ENCODE results near the gene AKAP6.

The AKAP6 gene

GRCh38 chr14:32633224-32633859 lies 304.2 kb downstream of the AKAP6 start:
- no peak for DNase-seq

- no peak for DNase-seq
Observed at GRCh38 chr14:32633930-32634329, 304.8 kb downstream of the AKAP6 start.

DNA sequence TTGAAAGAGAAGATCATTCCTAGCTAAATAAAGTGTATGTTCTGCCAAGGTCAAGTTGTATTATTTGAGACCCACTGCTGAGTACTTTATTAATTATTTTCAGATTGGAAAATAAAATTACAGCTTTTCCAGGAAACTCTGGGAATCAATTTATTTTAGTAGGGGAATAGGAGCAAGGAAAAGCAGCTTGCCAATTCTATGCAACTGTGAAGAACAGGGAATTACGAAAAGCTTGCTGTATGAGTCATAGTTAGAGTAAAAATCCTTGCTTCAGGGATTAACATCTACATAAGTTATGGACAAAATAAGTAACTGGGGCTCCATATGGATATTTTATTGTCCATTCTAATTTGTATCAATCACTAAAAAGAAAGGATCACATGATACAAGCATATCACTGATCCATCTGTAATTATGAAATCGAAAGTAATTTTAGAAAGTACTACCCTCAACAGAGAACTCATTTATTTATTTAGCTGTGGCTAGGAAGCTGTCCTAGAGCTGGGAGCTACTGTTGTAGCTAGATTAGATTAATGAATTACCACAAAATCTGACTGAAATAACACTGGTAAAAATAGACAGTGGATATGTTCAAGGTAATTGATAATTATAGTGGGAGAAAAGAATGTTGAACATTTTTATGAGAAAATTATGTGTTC lies 306.1 kb downstream of the AKAP6 start:
- DNase-seq = peak; percentile 24

- no peak for DNase-seq
Observed at GRCh38 chr14:32637582-32637981, 308.5 kb downstream of the AKAP6 start.

DNA sequence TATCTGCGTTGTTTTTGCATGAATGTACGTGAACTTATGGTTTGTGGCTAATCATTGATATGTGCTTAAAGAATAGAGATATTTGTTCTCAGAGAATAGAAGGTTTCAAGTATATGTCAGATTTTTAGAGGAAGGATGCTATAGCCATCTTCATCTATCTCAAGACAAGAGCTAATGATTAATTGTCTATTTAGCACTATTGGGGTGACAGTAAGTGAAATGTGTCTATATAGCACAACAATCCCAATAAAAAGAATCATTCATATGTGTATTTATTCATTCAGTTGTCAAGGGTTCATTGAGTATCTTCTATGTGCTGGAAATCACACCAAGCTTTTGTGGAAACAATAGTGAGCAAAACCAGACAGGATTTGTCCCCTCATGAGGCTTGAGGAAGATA lies 310.1 kb downstream of the AKAP6 start:
- DNase-seq = no peak

DNA sequence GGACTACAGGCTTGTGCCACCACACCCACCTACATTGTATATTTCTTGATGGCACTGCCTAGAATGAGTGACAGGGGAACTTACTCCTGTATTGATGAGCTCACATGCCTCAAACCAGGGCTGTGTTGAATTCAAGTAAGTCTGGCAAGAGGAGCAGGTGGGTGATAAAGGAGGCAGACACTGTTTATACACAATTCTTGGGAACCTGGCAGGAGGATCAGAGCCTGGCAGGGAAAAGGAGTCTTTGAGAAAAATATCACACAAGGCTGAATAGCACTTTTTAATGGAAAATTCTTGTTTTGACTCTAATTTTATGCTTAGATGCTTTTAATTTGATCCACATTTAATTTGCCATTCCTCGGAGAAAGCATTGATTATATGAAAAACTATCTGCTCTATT lies 316.5 kb downstream of the AKAP6 start:
- no peak for DNase-seq

DNA sequence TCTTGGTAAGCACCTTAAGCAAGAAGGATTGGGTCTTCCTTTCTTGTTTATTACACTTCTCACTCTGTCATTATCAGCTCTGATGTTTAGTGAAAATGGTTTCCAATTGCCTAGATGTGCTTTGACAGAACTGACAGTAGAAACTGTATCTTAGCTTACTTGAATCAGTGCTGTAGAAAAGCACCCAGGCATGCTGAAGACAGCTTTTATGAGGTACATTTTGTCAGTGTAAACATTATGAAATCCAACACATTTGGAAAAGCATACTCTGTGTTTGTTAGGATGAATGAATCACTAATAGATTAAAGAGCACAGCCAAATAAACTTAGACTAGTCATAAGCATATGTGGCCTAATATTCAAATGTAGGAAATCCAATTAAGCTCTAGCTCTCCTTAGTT lies 319.3 kb downstream of the AKAP6 start:
- DNase-seq = no peak

DNA sequence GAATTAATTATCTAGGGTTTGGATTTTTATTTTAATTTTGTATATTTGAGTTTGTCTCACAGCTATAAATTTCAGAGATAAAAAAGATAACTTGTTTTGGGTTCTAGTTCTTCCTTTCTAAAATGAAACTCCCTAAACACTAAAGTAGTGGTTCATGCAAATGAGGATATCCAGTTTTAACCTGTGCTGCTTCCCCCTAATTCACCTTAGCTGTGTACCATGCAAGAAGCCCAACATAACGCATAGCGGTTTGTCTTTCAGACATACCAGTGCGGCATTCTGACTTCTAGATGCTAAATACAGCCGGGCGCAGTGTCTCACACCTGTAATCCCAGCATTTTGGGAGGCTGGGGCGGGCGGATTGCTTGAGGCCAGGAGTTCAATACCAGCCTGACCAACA lies 320.9 kb downstream of the AKAP6 start:
- no peak for DNase-seq

DNA sequence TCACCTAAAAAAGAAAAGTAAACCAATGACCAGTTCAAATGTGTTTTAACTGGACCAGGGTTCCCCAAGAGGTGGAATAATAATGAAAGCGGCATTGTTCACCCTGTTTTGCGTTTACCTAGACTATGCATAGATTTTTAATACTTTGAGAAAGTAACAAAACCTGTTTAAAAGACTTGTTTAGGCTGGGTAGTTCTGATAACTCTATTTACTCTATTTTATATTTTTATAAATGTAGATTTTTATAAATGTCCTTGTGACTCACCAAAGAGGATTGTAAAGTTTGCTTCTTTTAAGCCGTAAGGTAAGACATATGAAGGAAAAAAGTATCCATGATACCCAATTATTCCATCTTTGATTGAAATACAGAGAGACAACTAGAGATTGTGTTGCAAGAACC lies 321.6 kb downstream of the AKAP6 start:
- no peak for DNase-seq

- DNase-seq = no peak
Observed at GRCh38 chr14:32654106-32654505, 325.0 kb downstream of the AKAP6 start.

- no peak for DNase-seq
Observed at GRCh38 chr14:32656601-32657000, 327.5 kb downstream of the AKAP6 start.

DNA sequence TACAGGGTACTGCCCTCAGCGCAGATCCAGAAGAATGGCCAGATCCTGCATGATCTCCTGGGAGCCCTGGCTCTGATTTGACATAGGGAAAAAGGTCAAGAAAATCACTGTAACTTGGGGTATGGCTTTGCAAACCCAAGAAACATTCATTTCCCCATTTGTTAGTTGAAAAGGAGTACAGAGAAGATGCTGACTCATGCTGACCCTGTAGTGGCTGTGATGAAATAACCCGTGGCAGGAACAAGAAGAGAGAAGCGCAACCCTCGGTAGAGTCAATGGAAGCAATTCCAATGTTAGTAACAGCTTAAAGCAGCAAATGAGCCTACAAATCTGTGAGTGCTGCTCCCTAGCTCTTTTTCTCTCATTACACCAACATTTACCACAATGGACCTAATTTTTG lies 328.0 kb downstream of the AKAP6 start:
- DNase-seq = peak; percentile 30

- no peak for DNase-seq
Observed at GRCh38 chr14:32661216-32661615, 332.1 kb downstream of the AKAP6 start.

DNA sequence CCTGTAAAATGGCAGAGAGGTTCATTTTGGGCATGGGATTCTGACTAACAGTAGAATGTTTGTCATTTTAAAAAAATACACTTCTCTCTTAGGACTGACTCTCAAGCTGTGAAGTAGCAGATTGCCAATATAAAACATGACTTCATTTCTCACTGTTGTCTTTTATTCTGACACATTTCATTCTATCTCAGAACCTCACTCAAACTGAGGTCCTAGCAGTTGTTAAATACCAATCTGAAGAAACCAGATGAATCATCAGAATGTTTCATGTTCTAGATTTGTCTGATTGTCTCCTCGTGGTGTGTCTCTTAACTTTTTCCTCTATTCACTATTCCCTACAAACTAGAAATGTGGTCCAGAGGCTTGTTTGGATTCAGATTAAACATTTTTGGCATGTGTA lies 333.1 kb downstream of the AKAP6 start:
- no peak for DNase-seq

DNA sequence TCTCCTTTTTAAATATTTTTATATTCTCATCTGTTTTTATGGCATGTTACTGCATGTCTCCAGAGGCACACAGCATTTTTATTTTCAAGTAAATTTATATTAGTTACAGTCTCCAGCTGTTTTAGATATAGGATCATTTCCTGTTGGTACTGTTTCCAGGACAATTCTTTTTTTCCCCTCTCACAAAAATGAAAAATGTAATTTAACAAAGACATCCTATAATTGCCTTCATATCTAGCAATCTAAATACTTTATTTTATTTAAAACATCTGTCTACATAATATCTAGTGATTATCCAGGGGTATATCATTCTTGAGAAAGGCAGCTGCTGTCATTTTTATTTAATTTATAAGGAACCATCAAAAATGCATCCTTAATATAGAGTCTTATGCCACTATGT lies 337.2 kb downstream of the AKAP6 start:
- no peak for DNase-seq

DNA sequence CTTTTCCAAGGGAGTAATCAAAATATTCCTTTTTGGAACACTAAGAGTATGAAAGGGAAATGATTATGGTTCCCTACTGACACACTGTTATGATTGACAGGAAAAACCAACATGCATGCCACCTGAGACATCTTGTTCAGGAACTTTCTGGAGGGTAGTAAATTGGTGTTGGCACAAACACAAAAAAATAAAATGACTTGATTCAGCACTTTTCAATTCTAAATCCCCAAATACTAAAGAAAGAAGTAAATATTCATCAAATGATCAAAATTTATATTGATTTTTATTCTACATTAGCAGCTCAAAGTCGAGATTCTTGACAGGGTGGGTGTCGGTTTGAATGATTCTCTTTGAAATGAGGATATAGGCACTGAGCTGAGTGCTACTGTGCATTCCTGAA lies 338.2 kb downstream of the AKAP6 start:
- no peak for DNase-seq

- DNase-seq = no peak
Observed at GRCh38 chr14:32667791-32668190, 338.7 kb downstream of the AKAP6 start.

- DNase-seq = no peak
Observed at GRCh38 chr14:32669391-32669790, 340.3 kb downstream of the AKAP6 start.

GRCh38 chr14:32675433-32675832 lies 346.3 kb downstream of the AKAP6 start:
- no peak for DNase-seq

DNA sequence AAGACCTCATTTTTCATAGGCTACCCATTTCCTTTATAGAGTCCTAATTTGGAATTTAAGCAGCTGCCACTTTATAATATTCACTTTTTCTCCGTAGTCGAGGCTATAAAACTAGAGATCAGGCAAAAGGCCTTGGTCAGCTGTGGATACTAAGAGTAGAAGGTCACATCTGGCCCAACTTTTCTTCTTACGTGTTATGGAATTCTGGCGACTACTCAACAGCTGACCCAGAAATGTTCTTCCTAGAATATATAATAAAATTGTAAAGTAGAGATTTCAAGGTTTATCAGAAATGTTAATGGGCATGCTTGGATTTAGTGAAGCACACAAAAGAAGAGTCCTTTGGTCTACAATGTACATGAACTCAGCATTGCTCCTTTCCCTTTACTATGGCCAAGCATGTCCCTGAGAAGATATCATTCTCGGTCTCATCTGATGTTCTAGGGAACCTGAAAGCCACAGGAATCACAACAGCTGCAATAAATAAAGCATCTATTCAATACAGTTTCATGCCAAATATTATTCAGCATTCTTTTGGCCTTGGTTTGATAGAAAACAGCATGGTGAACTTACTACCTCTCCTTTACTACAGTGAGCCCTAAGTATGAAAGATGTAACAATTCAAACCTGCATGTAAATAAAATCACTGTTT lies 348.2 kb downstream of the AKAP6 start:
- no peak for DNase-seq

GRCh38 chr14:32678088-32678487 lies 349.0 kb downstream of the AKAP6 start:
- no peak for DNase-seq

DNA sequence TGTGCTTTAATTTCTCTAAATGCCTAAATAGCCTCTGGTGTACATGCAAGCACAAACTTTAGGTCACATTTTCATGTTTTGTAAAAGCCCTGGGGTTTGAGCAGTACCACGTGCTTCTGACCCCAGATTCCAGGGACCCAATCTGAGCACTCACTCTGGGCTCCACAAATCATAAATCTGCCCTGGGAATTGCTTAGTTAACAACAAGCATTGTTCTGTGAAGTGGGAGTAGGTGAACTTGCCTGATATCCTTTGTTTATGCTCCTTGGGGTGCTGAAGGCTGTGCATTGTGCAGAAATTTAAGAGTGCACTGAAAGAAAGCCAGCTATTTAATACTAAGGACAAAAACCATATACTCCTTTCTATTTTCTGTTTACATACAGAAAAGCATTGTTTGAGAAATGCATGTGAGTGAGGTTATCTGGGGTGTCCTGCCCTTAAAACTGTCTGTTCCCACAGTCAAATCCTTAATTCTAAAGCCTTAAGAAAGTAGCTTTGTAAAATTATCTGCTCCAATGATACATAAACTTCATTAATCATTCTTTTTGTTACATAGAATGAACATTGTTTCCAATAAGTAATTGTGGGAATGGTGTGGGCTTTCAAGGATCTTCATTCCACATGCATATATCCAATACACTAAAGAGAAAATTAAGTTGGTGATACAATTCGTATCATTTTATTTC lies 351.0 kb downstream of the AKAP6 start:
- no peak for DNase-seq

GRCh38 chr14:32681598-32681997 lies 352.5 kb downstream of the AKAP6 start:
- no peak for DNase-seq

DNA sequence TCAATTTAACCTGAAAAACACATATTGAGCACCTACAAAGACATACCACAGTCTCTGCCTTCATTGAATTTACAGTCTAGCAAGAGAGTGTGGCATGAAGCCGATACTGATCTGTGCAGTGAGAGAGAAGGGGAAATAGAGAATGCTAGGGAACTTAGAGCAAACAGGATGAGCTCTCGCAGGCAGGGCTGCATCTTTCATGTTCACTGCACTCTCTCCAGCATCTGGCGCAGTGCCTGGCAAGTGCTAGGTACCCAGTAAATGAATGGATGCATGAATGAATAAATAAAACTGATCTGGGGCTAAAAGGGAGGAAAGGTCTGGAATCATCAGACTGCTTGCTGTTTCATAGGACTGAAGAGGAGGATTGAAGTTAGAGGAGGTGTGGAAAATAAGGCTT lies 353.1 kb downstream of the AKAP6 start:
- no peak for DNase-seq
